ENCODE data around the gene ANKRD28.

DNA sequence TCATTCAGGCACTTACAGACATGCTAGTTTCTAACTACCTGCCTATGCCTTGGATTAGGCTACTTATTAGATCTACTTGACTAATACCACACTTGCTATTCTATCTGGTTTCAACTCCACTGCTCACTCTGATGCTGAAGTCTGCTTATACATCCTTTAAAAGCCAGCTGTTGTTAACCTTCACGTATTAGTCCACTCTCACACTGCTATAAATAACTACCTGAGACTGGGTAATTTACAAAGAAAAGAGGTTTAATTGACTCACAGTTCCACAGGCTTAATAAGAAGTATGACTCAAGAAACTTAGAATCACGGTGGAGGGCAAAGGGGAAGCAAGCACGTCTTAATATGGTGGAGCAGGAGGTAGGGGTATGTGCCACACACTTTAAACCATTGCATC lies 47.7 kb upstream of the ANKRD28 start:
- TF ChIP-seq POLR2AphosphoS5 (IDR thresholded peaks at IDR 0.05; ENCODE audit: low read depth, low read length) (no peak), POLR2A (IDR thresholded peaks at IDR 0.05; ENCODE audit: borderline replicate concordance, extremely low read depth, insufficient read depth, insufficient read length) (no peak), ZFX (IDR thresholded peaks at IDR 0.05) (no peak), ZNF274 (IDR thresholded peaks at IDR 0.05; ENCODE audit: low read depth, low read length) (no peak), EZH2 (IDR thresholded peaks at IDR 0.05) (no peak), SIN3A (IDR thresholded peaks at IDR 0.05; ENCODE audit: low read depth) (no peak), SP1 (IDR thresholded peaks at IDR 0.05; ENCODE audit: low read depth) (no peak), CEBPB (IDR thresholded peaks at IDR 0.05; ENCODE audit: low read depth) (no peak), TCF7L2 (IDR thresholded peaks at IDR 0.05; ENCODE audit: borderline replicate concordance, extremely low read depth, insufficient read depth, insufficient read length) (no peak), RAD21 (IDR thresholded peaks at IDR 0.05; ENCODE audit: low read depth) (no peak), JUND (IDR thresholded peaks at IDR 0.05) (no peak)
- TF ChIP-seq, protein P1, sequence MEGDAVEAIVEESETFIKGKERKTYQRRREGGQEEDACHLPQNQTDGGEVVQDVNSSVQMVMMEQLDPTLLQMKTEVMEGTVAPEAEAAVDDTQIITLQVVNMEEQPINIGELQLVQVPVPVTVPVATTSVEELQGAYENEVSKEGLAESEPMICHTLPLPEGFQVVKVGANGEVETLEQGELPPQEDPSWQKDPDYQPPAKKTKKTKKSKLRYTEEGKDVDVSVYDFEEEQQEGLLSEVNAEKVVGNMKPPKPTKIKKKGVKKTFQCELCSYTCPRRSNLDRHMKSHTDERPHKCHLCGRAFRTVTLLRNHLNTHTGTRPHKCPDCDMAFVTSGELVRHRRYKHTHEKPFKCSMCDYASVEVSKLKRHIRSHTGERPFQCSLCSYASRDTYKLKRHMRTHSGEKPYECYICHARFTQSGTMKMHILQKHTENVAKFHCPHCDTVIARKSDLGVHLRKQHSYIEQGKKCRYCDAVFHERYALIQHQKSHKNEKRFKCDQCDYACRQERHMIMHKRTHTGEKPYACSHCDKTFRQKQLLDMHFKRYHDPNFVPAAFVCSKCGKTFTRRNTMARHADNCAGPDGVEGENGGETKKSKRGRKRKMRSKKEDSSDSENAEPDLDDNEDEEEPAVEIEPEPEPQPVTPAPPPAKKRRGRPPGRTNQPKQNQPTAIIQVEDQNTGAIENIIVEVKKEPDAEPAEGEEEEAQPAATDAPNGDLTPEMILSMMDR (IDR thresholded peaks at IDR 0.05 in 2 of 3, conservative IDR thresholded peaks at IDR 0.05 in 1 of 3; ENCODE audit: borderline replicate concordance in 1 of 3, insufficient read depth in 1 of 3, low read depth in 2 of 3, low read length in 2 of 3), result no peak
- TF ChIP-seq, protein P2, sequence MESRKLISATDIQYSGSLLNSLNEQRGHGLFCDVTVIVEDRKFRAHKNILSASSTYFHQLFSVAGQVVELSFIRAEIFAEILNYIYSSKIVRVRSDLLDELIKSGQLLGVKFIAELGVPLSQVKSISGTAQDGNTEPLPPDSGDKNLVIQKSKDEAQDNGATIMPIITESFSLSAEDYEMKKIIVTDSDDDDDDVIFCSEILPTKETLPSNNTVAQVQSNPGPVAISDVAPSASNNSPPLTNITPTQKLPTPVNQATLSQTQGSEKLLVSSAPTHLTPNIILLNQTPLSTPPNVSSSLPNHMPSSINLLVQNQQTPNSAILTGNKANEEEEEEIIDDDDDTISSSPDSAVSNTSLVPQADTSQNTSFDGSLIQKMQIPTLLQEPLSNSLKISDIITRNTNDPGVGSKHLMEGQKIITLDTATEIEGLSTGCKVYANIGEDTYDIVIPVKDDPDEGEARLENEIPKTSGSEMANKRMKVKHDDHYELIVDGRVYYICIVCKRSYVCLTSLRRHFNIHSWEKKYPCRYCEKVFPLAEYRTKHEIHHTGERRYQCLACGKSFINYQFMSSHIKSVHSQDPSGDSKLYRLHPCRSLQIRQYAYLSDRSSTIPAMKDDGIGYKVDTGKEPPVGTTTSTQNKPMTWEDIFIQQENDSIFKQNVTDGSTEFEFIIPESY (IDR thresholded peaks at IDR 0.05; ENCODE audit: extremely low read depth, insufficient replicate concordance, low read length), result no peak
- TF ChIP-seq, protein P3, sequence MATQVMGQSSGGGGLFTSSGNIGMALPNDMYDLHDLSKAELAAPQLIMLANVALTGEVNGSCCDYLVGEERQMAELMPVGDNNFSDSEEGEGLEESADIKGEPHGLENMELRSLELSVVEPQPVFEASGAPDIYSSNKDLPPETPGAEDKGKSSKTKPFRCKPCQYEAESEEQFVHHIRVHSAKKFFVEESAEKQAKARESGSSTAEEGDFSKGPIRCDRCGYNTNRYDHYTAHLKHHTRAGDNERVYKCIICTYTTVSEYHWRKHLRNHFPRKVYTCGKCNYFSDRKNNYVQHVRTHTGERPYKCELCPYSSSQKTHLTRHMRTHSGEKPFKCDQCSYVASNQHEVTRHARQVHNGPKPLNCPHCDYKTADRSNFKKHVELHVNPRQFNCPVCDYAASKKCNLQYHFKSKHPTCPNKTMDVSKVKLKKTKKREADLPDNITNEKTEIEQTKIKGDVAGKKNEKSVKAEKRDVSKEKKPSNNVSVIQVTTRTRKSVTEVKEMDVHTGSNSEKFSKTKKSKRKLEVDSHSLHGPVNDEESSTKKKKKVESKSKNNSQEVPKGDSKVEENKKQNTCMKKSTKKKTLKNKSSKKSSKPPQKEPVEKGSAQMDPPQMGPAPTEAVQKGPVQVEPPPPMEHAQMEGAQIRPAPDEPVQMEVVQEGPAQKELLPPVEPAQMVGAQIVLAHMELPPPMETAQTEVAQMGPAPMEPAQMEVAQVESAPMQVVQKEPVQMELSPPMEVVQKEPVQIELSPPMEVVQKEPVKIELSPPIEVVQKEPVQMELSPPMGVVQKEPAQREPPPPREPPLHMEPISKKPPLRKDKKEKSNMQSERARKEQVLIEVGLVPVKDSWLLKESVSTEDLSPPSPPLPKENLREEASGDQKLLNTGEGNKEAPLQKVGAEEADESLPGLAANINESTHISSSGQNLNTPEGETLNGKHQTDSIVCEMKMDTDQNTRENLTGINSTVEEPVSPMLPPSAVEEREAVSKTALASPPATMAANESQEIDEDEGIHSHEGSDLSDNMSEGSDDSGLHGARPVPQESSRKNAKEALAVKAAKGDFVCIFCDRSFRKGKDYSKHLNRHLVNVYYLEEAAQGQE (IDR thresholded peaks at IDR 0.05; ENCODE audit: low read depth), result no peak
